Smooth muscle cell (in vitro differentiated cells): Measurements from ENCODE around the gene ANKDD1B. TPM values are rescaled to one million over a fixed set of nuclear protein-coding genes. Genes with fewer than 3 reads are reported as not detected.

ENCODE experiments used
- DNase-seq: peaks from one replicate; lab custom pipeline; 2025; ENCODE audit not compliant: unreplicated experiment; lab: John Stamatoyannopoulos, UW
- H2AFZ ChIP-seq: fragments of 200-600 bp; sonication (generic); 2 replicates; pipeline ENCODE4 v1.6.0; 2016; ENCODE audit warnings: antibody characterized with exemption, low read depth, mild to moderate bottlenecking
- H3F3A ChIP-seq: fragments of 200-600 bp; sonication (generic); 2 replicates; pipeline ENCODE4 v1.6.0; 2017; ENCODE audit warnings: antibody characterized with exemption, low read depth
- H3K27ac ChIP-seq: fragments of 200-600 bp; sonication (generic); 2 replicates; pipeline ENCODE4 v1.5.1; 2016; ENCODE audit warnings: low read depth, mild to moderate bottlenecking
- H3K27me3 ChIP-seq: fragments of 200-600 bp; sonication (generic); 2 replicates; pipeline ENCODE4 v1.6.1; 2016; ENCODE audit warnings: low read depth, mild to moderate bottlenecking
- H3K36me3 ChIP-seq: fragments of 200-600 bp; sonication (generic); 2 replicates; pipeline ENCODE4 v1.5.1; 2016; ENCODE audit warnings: low read depth
- H3K4me1 ChIP-seq: fragments of 200-600 bp; sonication (generic); 2 replicates; pipeline ENCODE4 v1.5.1; 2016; ENCODE audit warnings: low read depth
- H3K4me2 ChIP-seq: fragments of 200-600 bp; sonication (generic); 2 replicates; pipeline ENCODE4 v1.6.0; 2016; ENCODE audit warnings: mild to moderate bottlenecking
- H3K4me3 ChIP-seq: fragments of 200-600 bp; sonication (generic); 2 replicates; pipeline ENCODE4 v1.5.1; 2016; ENCODE audit warnings: mild to moderate bottlenecking
- H3K79me2 ChIP-seq: fragments of 200-600 bp; sonication (generic); 2 replicates; pipeline ENCODE4 v1.6.0; 2016; ENCODE audit warnings: low read depth, mild to moderate bottlenecking
- H3K9ac ChIP-seq: fragments of 200-600 bp; sonication (generic); 2 replicates; pipeline ENCODE4 v1.6.0; 2016; ENCODE audit warnings: low read depth
- H3K9me3 ChIP-seq: fragments of 200-600 bp; sonication (generic); replicated peaks from 2 replicates; pipeline ENCODE4 v1.5.1; 2016; ENCODE audit warnings: low read depth
- H4K20me1 ChIP-seq: fragments of 200-600 bp; sonication (generic); 2 replicates; pipeline ENCODE4 v1.6.0; 2016; ENCODE audit warnings: low read depth
- CTCF ChIP-seq: fragments of 200-600 bp; sonication (generic); IDR thresholded peaks from 2 replicates; pipeline ENCODE4 v1.5.1; 2017; ENCODE audit warnings: borderline replicate concordance, mild to moderate bottlenecking, antibody characterized with exemption; ENCODE audit not compliant: insufficient read depth, poor library complexity, severe bottlenecking
- WGBS: methylation state at CpG from one replicate; pipeline ENCODE4 v1.1.7; 2016; ENCODE audit warnings: low lambda C conversion rate; 5-methylcytosine and 5-hydroxymethylcytosine counted together
- polyA plus RNA-seq: library from polyadenylated mRNA; unstranded; fragments of >200 nt; fragmentation: Nextera tagmentation; extraction: Ambion mirVana; gene quantifications from 2 replicates; pipeline ENCODE4 v1.2.1, GENCODE V29; 2016
- total RNA-seq: library from RNA; depleted of rRNA; stranded (reverse); fragments of >200 nt; gene quantifications from 2 replicates; pipeline ENCODE4 v1.2.3, GENCODE V29; 2014

ANKDD1B gene
- total and polyA plus RNA-seq, 2 experiments from 2014 or later: 0.18 TPM; not detected in 1

GRCh38 chr5:75617736-75618352 is 6.6 kb downstream of the ANKDD1B start:
- TF ChIP-seq CTCF: no peak
- Histone ChIP-seq H3K27ac (peak overlapping the region; percentile 88), H3K9ac (peak overlapping the region; percentile 52), H3K4me3 (no peak overlapping the region), H3F3A (peaks cover 14% of the 10 kb centered on the region), H3K4me1 (peaks cover 16% of the 10 kb centered on the region), H3K79me2 (no peaks in the 10 kb centered on the region), H3K36me3 (no peaks in the 10 kb centered on the region), H3K4me2 (peak overlapping the region; percentile 69), H2AFZ (no peak overlapping the region), H3K9me3 (no peaks in the 10 kb centered on the region), H4K20me1 (no peaks in the 10 kb centered on the region), H3K27me3 (no peaks in the 10 kb centered on the region)
- no peak for DNase-seq
- 19% methylated on average over 5 of the region's 5 CpGs for WGBS

- H3K9ac ChIP-seq: no peak overlapping the region
- no peaks in the 10 kb centered on the region for H3K27me3 ChIP-seq
- 87% methylated on average over 4 of the region's 4 CpGs for WGBS
- H3K27ac ChIP-seq: no peak overlapping the region
- no peaks in the 10 kb centered on the region for H3K9me3 ChIP-seq
- no peaks in the 10 kb centered on the region for H3K79me2 ChIP-seq
- peaks cover 16% of the 10 kb centered on the region for H3K4me1 ChIP-seq
- TF ChIP-seq CTCF: no peak
- no peak overlapping the region for H3K4me2 ChIP-seq
- no peaks in the 10 kb centered on the region for H3K36me3 ChIP-seq
- H4K20me1 ChIP-seq: no peaks in the 10 kb centered on the region
- H3F3A ChIP-seq: peaks cover 21% of the 10 kb centered on the region
- H2AFZ ChIP-seq: no peak overlapping the region
- H3K4me3 ChIP-seq: no peak overlapping the region
- no peak for DNase-seq
Observed at GRCh38 chr5:75620184-75620959, 9.1 kb downstream of the ANKDD1B start.

- H3K4me1 ChIP-seq: no peaks in the 10 kb centered on the region
- no peak overlapping the region for H2AFZ ChIP-seq
- peak overlapping the region; percentile 35 for H3K27ac ChIP-seq
- H3K4me3 ChIP-seq: no peak overlapping the region
- 73% methylated on average over 4 of the region's 4 CpGs for WGBS
- H3K9me3 ChIP-seq: no peaks in the 10 kb centered on the region
- peaks cover 8% of the 10 kb centered on the region for H3F3A ChIP-seq
- DNase-seq: no peak
- no peak for TF ChIP-seq CTCF
- no peak overlapping the region for H3K4me2 ChIP-seq
- H3K79me2 ChIP-seq: no peaks in the 10 kb centered on the region
- no peaks in the 10 kb centered on the region for H4K20me1 ChIP-seq
- H3K36me3 ChIP-seq: no peaks in the 10 kb centered on the region
- no peak overlapping the region for H3K9ac ChIP-seq
- H3K27me3 ChIP-seq: no peaks in the 10 kb centered on the region
Observed at GRCh38 chr5:75622564-75622963, 11.3 kb downstream of the ANKDD1B start.
